ENCODE measurements around the gene IL12RB1. TPM values are rescaled to one million over a fixed set of nuclear protein-coding genes. Genes with fewer than 3 reads are reported as not detected.

Gene IL12RB1
- total and polyA plus RNA-seq, 2 of the 13 experiments (the other 11 are each of a cell fraction or from before 2014, with no cell fraction given), result 0.03 to 0.04 TPM

GRCh38 chr19:18117692-18118378 is 31.1 kb upstream of the IL12RB1 start (continued):
- no peak for TF ChIP-seq ZNF281 (CRISPR knock-in tag; IDR thresholded peaks at IDR 0.05; ENCODE audit: borderline replicate concordance)
- no peak for TF ChIP-seq ZNF616 (CRISPR knock-in tag; IDR thresholded peaks at IDR 0.05; ENCODE audit: low read depth)
- no peak for TF ChIP-seq ZNF703 (CRISPR knock-in tag; IDR thresholded peaks at IDR 0.05; ENCODE audit: borderline replicate concordance)
- TF ChIP-seq ATM (IDR thresholded peaks at IDR 0.05; ENCODE audit: borderline replicate concordance), result no peak
- no peak for TF ChIP-seq SPEN (CRISPR knock-in tag; IDR thresholded peaks at IDR 0.05; ENCODE audit: low read depth)
- TF ChIP-seq, protein P1, sequence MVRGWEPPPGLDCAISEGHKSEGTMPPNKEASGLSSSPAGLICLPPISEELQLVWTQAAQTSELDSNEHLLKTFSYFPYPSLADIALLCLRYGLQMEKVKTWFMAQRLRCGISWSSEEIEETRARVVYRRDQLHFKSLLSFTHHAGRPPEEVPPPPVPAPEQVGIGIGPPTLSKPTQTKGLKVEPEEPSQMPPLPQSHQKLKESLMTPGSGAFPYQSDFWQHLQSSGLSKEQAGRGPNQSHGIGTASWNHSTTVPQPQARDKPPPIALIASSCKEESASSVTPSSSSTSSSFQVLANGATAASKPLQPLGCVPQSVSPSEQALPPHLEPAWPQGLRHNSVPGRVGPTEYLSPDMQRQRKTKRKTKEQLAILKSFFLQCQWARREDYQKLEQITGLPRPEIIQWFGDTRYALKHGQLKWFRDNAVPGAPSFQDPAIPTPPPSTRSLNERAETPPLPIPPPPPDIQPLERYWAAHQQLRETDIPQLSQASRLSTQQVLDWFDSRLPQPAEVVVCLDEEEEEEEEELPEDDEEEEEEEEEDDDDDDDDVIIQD (CRISPR knock-in tag; IDR thresholded peaks at IDR 0.05; ENCODE audit: low read depth), result no peak
- TF ChIP-seq ERF (CRISPR knock-in tag; IDR thresholded peaks at IDR 0.05), result no peak
- no peak for TF ChIP-seq ZBTB26 (CRISPR knock-in tag; IDR thresholded peaks at IDR 0.05; ENCODE audit: borderline replicate concordance)
- TF ChIP-seq NFE2 (CRISPR knock-in tag; IDR thresholded peaks at IDR 0.05), result no peak
- TF ChIP-seq SIX4 (CRISPR knock-in tag; IDR thresholded peaks at IDR 0.05), result no peak
- TF ChIP-seq BRCA1 (CRISPR knock-in tag; IDR thresholded peaks at IDR 0.05), result no peak
- no peak for TF ChIP-seq FLYWCH1 (CRISPR knock-in tag; IDR thresholded peaks at IDR 0.05)
- TF ChIP-seq KLF12 (CRISPR knock-in tag; IDR thresholded peaks at IDR 0.05; ENCODE audit: borderline replicate concordance), result no peak
- no peak for TF ChIP-seq ZNF235 (CRISPR knock-in tag; IDR thresholded peaks at IDR 0.05; ENCODE audit: borderline replicate concordance)
- TF ChIP-seq, protein P2, sequence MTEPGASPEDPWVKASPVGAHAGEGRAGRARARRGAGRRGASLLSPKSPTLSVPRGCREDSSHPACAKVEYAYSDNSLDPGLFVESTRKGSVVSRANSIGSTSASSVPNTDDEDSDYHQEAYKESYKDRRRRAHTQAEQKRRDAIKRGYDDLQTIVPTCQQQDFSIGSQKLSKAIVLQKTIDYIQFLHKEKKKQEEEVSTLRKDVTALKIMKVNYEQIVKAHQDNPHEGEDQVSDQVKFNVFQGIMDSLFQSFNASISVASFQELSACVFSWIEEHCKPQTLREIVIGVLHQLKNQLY (CRISPR knock-in tag; IDR thresholded peaks at IDR 0.05), result no peak
- no peak for TF ChIP-seq PITX1 (CRISPR knock-in tag; IDR thresholded peaks at IDR 0.05)
- TF ChIP-seq ZNF441 (CRISPR knock-in tag; IDR thresholded peaks at IDR 0.05; ENCODE audit: borderline replicate concordance), result no peak
- TF ChIP-seq, protein P3, sequence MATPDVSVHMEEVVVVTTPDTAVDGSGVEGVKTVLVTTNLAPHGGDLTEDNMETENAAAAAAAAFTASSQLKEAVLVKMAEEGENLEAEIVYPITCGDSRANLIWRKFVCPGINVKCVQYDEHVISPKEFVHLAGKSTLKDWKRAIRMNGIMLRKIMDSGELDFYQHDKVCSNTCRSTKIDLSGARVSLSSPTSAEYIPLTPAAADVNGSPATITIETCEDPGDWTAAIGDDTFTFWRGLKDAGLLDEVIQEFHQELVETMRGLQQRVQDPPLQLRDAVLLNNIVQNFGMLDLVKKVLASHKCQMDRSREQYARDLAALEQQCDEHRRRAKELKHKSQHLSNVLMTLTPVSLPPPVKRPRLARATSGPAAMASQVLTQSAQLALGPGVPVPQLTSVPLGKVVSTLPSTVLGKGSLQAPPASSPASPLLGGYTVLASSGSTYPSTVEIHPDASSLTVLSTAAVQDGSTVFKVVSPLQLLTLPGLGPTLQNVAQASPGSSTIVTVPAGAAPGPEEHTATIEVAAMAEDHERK (CRISPR knock-in tag; IDR thresholded peaks at IDR 0.05; ENCODE audit: low read depth), result no peak
- TF ChIP-seq, protein P4, sequence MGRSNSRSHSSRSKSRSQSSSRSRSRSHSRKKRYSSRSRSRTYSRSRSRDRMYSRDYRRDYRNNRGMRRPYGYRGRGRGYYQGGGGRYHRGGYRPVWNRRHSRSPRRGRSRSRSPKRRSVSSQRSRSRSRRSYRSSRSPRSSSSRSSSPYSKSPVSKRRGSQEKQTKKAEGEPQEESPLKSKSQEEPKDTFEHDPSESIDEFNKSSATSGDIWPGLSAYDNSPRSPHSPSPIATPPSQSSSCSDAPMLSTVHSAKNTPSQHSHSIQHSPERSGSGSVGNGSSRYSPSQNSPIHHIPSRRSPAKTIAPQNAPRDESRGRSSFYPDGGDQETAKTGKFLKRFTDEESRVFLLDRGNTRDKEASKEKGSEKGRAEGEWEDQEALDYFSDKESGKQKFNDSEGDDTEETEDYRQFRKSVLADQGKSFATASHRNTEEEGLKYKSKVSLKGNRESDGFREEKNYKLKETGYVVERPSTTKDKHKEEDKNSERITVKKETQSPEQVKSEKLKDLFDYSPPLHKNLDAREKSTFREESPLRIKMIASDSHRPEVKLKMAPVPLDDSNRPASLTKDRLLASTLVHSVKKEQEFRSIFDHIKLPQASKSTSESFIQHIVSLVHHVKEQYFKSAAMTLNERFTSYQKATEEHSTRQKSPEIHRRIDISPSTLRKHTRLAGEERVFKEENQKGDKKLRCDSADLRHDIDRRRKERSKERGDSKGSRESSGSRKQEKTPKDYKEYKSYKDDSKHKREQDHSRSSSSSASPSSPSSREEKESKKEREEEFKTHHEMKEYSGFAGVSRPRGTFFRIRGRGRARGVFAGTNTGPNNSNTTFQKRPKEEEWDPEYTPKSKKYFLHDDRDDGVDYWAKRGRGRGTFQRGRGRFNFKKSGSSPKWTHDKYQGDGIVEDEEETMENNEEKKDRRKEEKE (IDR thresholded peaks at IDR 0.05), result no peak
- no peak for TF ChIP-seq ZNF17 (CRISPR knock-in tag; IDR thresholded peaks at IDR 0.05)
